Gastrocnemius medialis (tissue), 4 donors: ENCODE data around the gene DDR2.

Experiments used
- CTCF ChIP-seq, 5 experiments: fragments of 450-650 bp in 3 of 5; fragments of 200-600 bp in 2 of 5; sonication (generic) in 2 of 5; IDR thresholded peaks in 4 of 5; conservative IDR thresholded peaks in 1 of 5; 1 replicate in 4 of 5; 2 replicates in 1 of 5; pipeline ENCODE4 v1.5.1; 2016 to 2019; ENCODE audit warnings: antibody characterized with exemption in 5 of 5, mild to moderate bottlenecking in 3 of 5, moderate library complexity in 3 of 5
- POLR2A ChIP-seq, 2 donors: fragments of 450-650 bp; IDR thresholded peaks; one replicate each; pipeline ENCODE4 v1.6.1; 2017; ENCODE audit warnings: antibody characterized with exemption in 2 of 2, mild to moderate bottlenecking in 2 of 2, moderate library complexity in 2 of 2

- TF ChIP-seq CTCF (IDR thresholded peaks at IDR 0.05 in 4 of 5, conservative IDR thresholded peaks at IDR 0.05 in 1 of 5) (no peak), POLR2A (IDR thresholded peaks at IDR 0.05) (no peak)
These were observed 48.3 kb downstream of the DDR2 start for GRCh38 chr1:162680419-162681121.
